Right atrium auricular region (tissue), 2 donors: ENCODE measurements around the gene MYLK3. TPM values are rescaled to one million over a fixed set of nuclear protein-coding genes. Genes with fewer than 3 reads are reported as not detected.
A peak's percentile ranks its signal among the peaks of the same experiment; 100 is the strongest.

Experiments
- DNase-seq: peaks from one replicate; pipeline ENCODE4 v3.0.0-alpha.2; 2019; ENCODE audit warnings: low spot score
- H3K27ac ChIP-seq, 2 donors: fragments of 200-600 bp; sonication (generic); 1 replicate in 1 of 2; 2 replicates in 1 of 2; pipeline ENCODE4 v1.5.1; 2016 to 2019
- H3K27me3 ChIP-seq, 2 donors: fragments of 200-600 bp; sonication (generic); one replicate each; pipeline versions ENCODE4 v1.5.1 to v1.6.0; 2017 to 2019
- H3K36me3 ChIP-seq: fragments of 200-600 bp; sonication (generic); one replicate; pipeline ENCODE4 v1.5.1; 2016
- H3K4me1 ChIP-seq, 2 donors: fragments of 200-600 bp; sonication (generic); one replicate each; pipeline versions ENCODE4 v1.5.1 to v1.6.0; 2017 to 2019
- H3K4me3 ChIP-seq, 2 donors: fragments of 200-600 bp; sonication (generic); 1 replicate in 1 of 2; 2 replicates in 1 of 2; pipeline ENCODE4 v1.5.1; 2017 to 2019; ENCODE audit warnings: mild to moderate bottlenecking in 1 of 2, moderate library complexity in 1 of 2
- H3K9me3 ChIP-seq, 2 donors: fragments of 200-600 bp; sonication (generic); one replicate each; pipeline ENCODE4 v1.5.1; 2019
- CTCF ChIP-seq, 2 donors: fragments of 200-600 bp; sonication (generic); IDR thresholded peaks; one replicate each; pipeline ENCODE4 v1.5.1; 2019; ENCODE audit warnings: antibody characterized with exemption in 2 of 2
- total RNA-seq, 2 donors: library from RNA; depleted of rRNA; stranded (reverse); fragments of >200 nt; gene quantifications; one replicate each; pipeline ENCODE4 v1.1.0, GENCODE V29; 2016

MYLK3 gene
- total RNA-seq, 2 donors from 2014 or later: 275 to 456 TPM

DNA sequence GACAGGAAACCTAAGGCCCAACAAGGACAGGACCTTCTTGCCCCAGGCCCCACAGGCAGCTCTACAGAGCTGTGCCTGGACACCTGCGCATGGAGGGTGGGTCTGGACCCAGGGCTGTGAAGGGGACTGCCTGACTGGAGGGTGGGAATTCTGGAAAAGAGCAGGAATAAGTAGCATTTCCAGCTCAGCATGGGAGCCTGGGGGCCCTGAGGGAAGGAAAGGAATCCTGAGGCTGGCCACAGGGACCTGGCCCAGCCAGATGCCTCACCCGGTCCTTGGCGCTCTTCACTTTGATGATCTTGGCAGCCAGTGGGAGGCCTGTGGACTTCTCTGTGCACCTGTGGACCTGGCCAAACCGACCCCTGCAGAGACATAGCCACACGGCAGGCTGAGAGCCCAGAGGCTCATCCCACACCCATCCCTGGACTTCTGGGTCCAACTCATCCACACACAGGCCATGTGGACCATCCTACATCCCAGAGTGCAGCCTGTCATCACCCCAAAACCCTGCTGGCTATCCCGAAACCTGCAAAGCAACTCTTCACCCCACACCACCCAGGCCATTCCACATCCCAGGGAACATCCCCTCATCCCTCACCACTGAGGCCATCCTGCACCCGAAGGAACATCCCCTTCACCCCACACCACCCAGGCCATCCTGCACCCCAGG, 18.7 kb downstream of the MYLK3 start:
- H3K4me1 ChIP-seq: peaks cover 0 to 30% of the 10 kb centered on the region in 2 donors
- no peaks in the 10 kb centered on the region for H3K9me3 ChIP-seq
- H3K27ac ChIP-seq: peak overlapping the region; percentile 44 to 82
- no peaks in the 10 kb centered on the region for H3K27me3 ChIP-seq
- peaks cover 75% of the 10 kb centered on the region for H3K36me3 ChIP-seq
- no peak overlapping the region for H3K4me3 ChIP-seq
- TF ChIP-seq CTCF (IDR thresholded peaks at IDR 0.05): no peak
- no peak for DNase-seq

- Histone ChIP-seq H3K4me3 (no peak overlapping the region), H3K27me3 (no peaks in the 10 kb centered on the region), H3K27ac (peak overlapping the region; percentile 44 to 82), H3K36me3 (peaks cover 81% of the 10 kb centered on the region), H3K4me1 (peaks cover 0 to 26% of the 10 kb centered on the region in 2 donors), H3K9me3 (no peaks in the 10 kb centered on the region)
- DNase-seq: no peak
- no peak for TF ChIP-seq CTCF (IDR thresholded peaks at IDR 0.05)
These were observed 19.3 kb downstream of the MYLK3 start for GRCh38 chr16:46728806-46729205.

DNA sequence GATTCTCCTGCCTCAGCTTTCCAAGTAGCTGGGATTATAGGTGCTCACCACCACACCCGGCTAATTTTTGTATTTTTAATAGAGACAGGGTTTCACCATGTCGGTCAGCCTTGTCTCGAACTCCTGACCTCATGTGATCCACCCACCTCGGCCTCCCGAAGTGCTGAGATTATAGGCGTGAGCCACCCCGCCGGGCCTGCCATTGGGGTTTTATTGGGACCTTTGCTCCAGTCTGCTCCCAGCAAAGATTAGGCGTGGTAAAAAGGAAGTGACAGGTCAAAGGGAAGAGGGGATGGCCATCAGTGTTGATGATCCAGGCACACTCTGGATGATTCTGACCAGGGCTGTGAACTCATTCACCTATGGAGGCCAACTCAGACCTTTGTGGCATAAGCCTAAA, 20.5 kb downstream of the MYLK3 start:
- H3K27ac ChIP-seq: peak overlapping the region in 1 of 2 donors; percentile 82
- TF ChIP-seq CTCF (IDR thresholded peaks at IDR 0.05): no peak
- H3K27me3 ChIP-seq: no peaks in the 10 kb centered on the region
- DNase-seq: peak; percentile 44
- peaks cover 0 to 16% of the 10 kb centered on the region in 2 donors for H3K4me1 ChIP-seq
- no peaks in the 10 kb centered on the region for H3K9me3 ChIP-seq
- H3K4me3 ChIP-seq: no peak overlapping the region
- peaks cover 92% of the 10 kb centered on the region for H3K36me3 ChIP-seq

GRCh38 chr16:46727184-46727583, 21.0 kb downstream of the MYLK3 start:
- H3K4me1 ChIP-seq: peaks cover 0 to 12% of the 10 kb centered on the region in 2 donors
- H3K4me3 ChIP-seq: no peak overlapping the region
- H3K36me3 ChIP-seq: peaks cover 91% of the 10 kb centered on the region
- no peak for DNase-seq
- H3K27ac ChIP-seq: peak overlapping the region in 1 of 2 donors; percentile 82
- H3K27me3 ChIP-seq: no peaks in the 10 kb centered on the region
- no peaks in the 10 kb centered on the region for H3K9me3 ChIP-seq
- no peak for TF ChIP-seq CTCF (IDR thresholded peaks at IDR 0.05)

GRCh38 chr16:46721885-46722284, 26.3 kb downstream of the MYLK3 start:
- H3K27ac ChIP-seq: no peak overlapping the region
- DNase-seq: no peak
- peaks cover 0 to 3% of the 10 kb centered on the region in 2 donors for H3K4me1 ChIP-seq
- no peak for TF ChIP-seq CTCF (IDR thresholded peaks at IDR 0.05)
- no peaks in the 10 kb centered on the region for H3K27me3 ChIP-seq
- H3K36me3 ChIP-seq: peaks cover 74% of the 10 kb centered on the region
- H3K4me3 ChIP-seq: no peak overlapping the region
- H3K9me3 ChIP-seq: no peaks in the 10 kb centered on the region

- Histone ChIP-seq H3K27ac (no peak overlapping the region), H3K36me3 (peaks cover 68% of the 10 kb centered on the region), H3K9me3 (no peaks in the 10 kb centered on the region), H3K27me3 (no peaks in the 10 kb centered on the region), H3K4me3 (no peak overlapping the region), H3K4me1 (peaks cover 0 to 8% of the 10 kb centered on the region in 2 donors)
- no peak for DNase-seq
- no peak for TF ChIP-seq CTCF (IDR thresholded peaks at IDR 0.05)
These were observed 27.5 kb downstream of the MYLK3 start for GRCh38 chr16:46720619-46721018.
